ENCODE measurements around the gene PLXNA2. TPM values are rescaled to one million over a fixed set of nuclear protein-coding genes. Genes with fewer than 3 reads are reported as not detected.

The PLXNA2 gene
- total RNA-seq, 1 donor from 2014 or later: 38.3 TPM

- DNase-seq (ENCODE audit: extremely low spot score in 2 of 2): no peak
- H3K36me3 ChIP-seq: no peaks in the 10 kb centered on the region
- intact Hi-C loops (cut with DNase I): no loop called here
- H3K9me3 ChIP-seq: no peaks in the 10 kb centered on the region
- H3K4me3 ChIP-seq: no peak overlapping the region
- H3K27me3 ChIP-seq: no peaks in the 10 kb centered on the region
- no peak overlapping the region for H3K27ac ChIP-seq
- H3K4me1 ChIP-seq: no peaks in the 10 kb centered on the region
- TF ChIP-seq CTCF (IDR thresholded peaks at IDR 0.05) (no peak), POLR2A (IDR thresholded peaks at IDR 0.05) (no peak), POLR2AphosphoS5 (IDR thresholded peaks at IDR 0.05; ENCODE audit: insufficient read depth in 1 of 2, low read depth in 1 of 2) (no peak)
Observed at GRCh38 chr1:208251911-208252835, 8.0 kb upstream of the PLXNA2 start.

- H3K36me3 ChIP-seq: no peaks in the 10 kb centered on the region
- no peak overlapping the region for H3K4me3 ChIP-seq
- intact Hi-C loops (cut with DNase I): no loop called here
- no peak overlapping the region for H3K27ac ChIP-seq
- TF ChIP-seq CTCF (IDR thresholded peaks at IDR 0.05): no peak
- no peak for TF ChIP-seq POLR2AphosphoS5 (IDR thresholded peaks at IDR 0.05; ENCODE audit: insufficient read depth in 1 of 2, low read depth in 1 of 2)
- TF ChIP-seq POLR2A (IDR thresholded peaks at IDR 0.05): no peak
- H3K4me1 ChIP-seq: no peaks in the 10 kb centered on the region
- H3K9me3 ChIP-seq: no peaks in the 10 kb centered on the region
- no peaks in the 10 kb centered on the region for H3K27me3 ChIP-seq
- DNase-seq (ENCODE audit: extremely low spot score in 2 of 2): no peak
Observed at GRCh38 chr1:208251015-208251414, 6.8 kb upstream of the PLXNA2 start.

GRCh38 chr1:208250613-208251012, 6.4 kb upstream of the PLXNA2 start:
- Histone ChIP-seq H3K27ac (no peak overlapping the region), H3K9me3 (no peaks in the 10 kb centered on the region), H3K36me3 (no peaks in the 10 kb centered on the region), H3K27me3 (no peaks in the 10 kb centered on the region), H3K4me1 (no peaks in the 10 kb centered on the region), H3K4me3 (no peak overlapping the region)
- intact Hi-C loops (cut with DNase I): no loop called here
- TF ChIP-seq POLR2A (IDR thresholded peaks at IDR 0.05) (no peak), POLR2AphosphoS5 (IDR thresholded peaks at IDR 0.05; ENCODE audit: insufficient read depth in 1 of 2, low read depth in 1 of 2) (no peak), CTCF (IDR thresholded peaks at IDR 0.05) (no peak)
- DNase-seq (ENCODE audit: extremely low spot score in 2 of 2): no peak

- no peaks in the 10 kb centered on the region for H3K9me3 ChIP-seq
- no peaks in the 10 kb centered on the region for H3K36me3 ChIP-seq
- TF ChIP-seq CTCF (IDR thresholded peaks at IDR 0.05) (no peak), POLR2AphosphoS5 (IDR thresholded peaks at IDR 0.05; ENCODE audit: insufficient read depth in 1 of 2, low read depth in 1 of 2) (no peak), POLR2A (IDR thresholded peaks at IDR 0.05) (no peak)
- intact Hi-C loops (cut with DNase I): no loop called here
- H3K27me3 ChIP-seq: no peaks in the 10 kb centered on the region
- H3K4me1 ChIP-seq: peaks cover 6% of the 10 kb centered on the region
- H3K27ac ChIP-seq: no peak overlapping the region
- no peak overlapping the region for H3K4me3 ChIP-seq
- no peak for DNase-seq (ENCODE audit: extremely low spot score in 2 of 2)
Observed at GRCh38 chr1:208248991-208249696, 5.0 kb upstream of the PLXNA2 start.

Measured in vagina (tissue), 2 donors.